Right kidney (tissue), 9 donors: ENCODE results near the gene TTLL8.
"Not testable (repeated sequence)": the region's sequence is repeated elsewhere in the genome, so short reads cannot be mapped to it uniquely, and the experiment has no call there.

Experiments
- DNase-seq: peaks from one replicate; pipeline ENCODE4 v3.0.0-alpha.2; 2016
- long read RNA-seq, 8 donors: transcript quantifications; one replicate each; lab custom pipeline, GENCODE V29; 2026

The TTLL8 gene
- long read RNA-seq, donor 1: 0 reads
- long read RNA-seq, donor 2: 0 reads
- long read RNA-seq, donor 3: 0 reads
- long read RNA-seq, donor 4, partial matches to known transcripts: 65 of 65 reads
- long read RNA-seq, donor 4, other reads (novel, unspliced or antisense): 0 of 65 reads
- long read RNA-seq, donor 5, partial matches to known transcripts: 45 of 45 reads
- long read RNA-seq, donor 5, other reads (novel, unspliced or antisense): 0 of 45 reads
- long read RNA-seq, donor 6: 0 reads
- long read RNA-seq, donor 7: 0 reads
- long read RNA-seq, donor 8: 0 reads

GRCh38 chr22:50058061-50058905, at the start of gene TTLL8:
TTLL8 (minus strand) TSS chr22:50058298.
- no peak for DNase-seq

- no peak for DNase-seq
These were observed 49.4 kb upstream of the TTLL8 start for GRCh38 chr22:50107529-50107928.

- no peak for DNase-seq
These were observed 47.4 kb upstream of the TTLL8 start for GRCh38 chr22:50105208-50106100.

- no peak for DNase-seq
These were observed 46.0 kb upstream of the TTLL8 start for GRCh38 chr22:50104141-50104544.

GRCh38 chr22:50102946-50103345, 44.8 kb upstream of the TTLL8 start:
- no peak for DNase-seq

GRCh38 chr22:50101870-50102565, 43.9 kb upstream of the TTLL8 start:
- no peak for DNase-seq

GRCh38 chr22:50098052-50098451, 40.0 kb upstream of the TTLL8 start:
- no peak for DNase-seq

GRCh38 chr22:50092342-50092741, 34.2 kb upstream of the TTLL8 start:
- no peak for DNase-seq

- no peak for DNase-seq
These were observed 33.1 kb upstream of the TTLL8 start for GRCh38 chr22:50091092-50091768.

GRCh38 chr22:50090412-50090714, 32.3 kb upstream of the TTLL8 start:
- no peak for DNase-seq

GRCh38 chr22:50089682-50090411, 31.7 kb upstream of the TTLL8 start, which contains the start of gene MOV10L1:
MOV10L1 (plus strand) TSS chr22:50090006; CDS start chr22:50090089, 83 bp downstream.
- no peak for DNase-seq

- DNase-seq: no peak
These were observed 31.1 kb upstream of the TTLL8 start for GRCh38 chr22:50089231-50089630.

GRCh38 chr22:50088096-50088495, 30.0 kb upstream of the TTLL8 start:
- no peak for DNase-seq

GRCh38 chr22:50087646-50088045, 29.5 kb upstream of the TTLL8 start:
- no peak for DNase-seq

GRCh38 chr22:50086975-50087374, 28.9 kb upstream of the TTLL8 start:
- not testable (repeated sequence) for DNase-seq

- no peak for DNase-seq
These were observed 28.4 kb upstream of the TTLL8 start for GRCh38 chr22:50086526-50086925.

- no peak for DNase-seq
These were observed 27.3 kb upstream of the TTLL8 start, which contains the start of gene MLC1 for GRCh38 chr22:50085211-50085972. MLC1 (minus strand) TSS chr22:50085426; CDS start chr22:50084902, 524 bp downstream.

- DNase-seq: no peak
These were observed 26.5 kb upstream of the TTLL8 start for GRCh38 chr22:50084614-50085021.

GRCh38 chr22:50084080-50084477, 26.0 kb upstream of the TTLL8 start:
- DNase-seq: no peak
